ENCODE data around the gene PIR.

GRCh38 chrX:15435836-15436619, 57.1 kb downstream of the PIR start:
- TF ChIP-seq CTCF (IDR thresholded peaks at IDR 0.05) (no peak), POLR2AphosphoS5 (IDR thresholded peaks at IDR 0.05) (no peak), POLR2A (IDR thresholded peaks at IDR 0.05) (no peak)
